GM12878 (cell line): ENCODE results near the gene HSD11B1. TPM values are rescaled to one million over a fixed set of nuclear protein-coding genes. Genes with fewer than 3 reads are reported as not detected.

Experiments used
- ATAC-seq: fragments of 200-7000 bp; cut with Tn5 transposase; 3 replicates; pipeline ENCODE4 v1.9.1; 2020; ENCODE audit warnings: mild to moderate bottlenecking, moderate library complexity
- BruUV-seq: library from RNA; stranded (reverse); fragments of 400-500 nt; replicated peaks from 2 replicates; lab custom pipeline; 2021; lab: Mats Ljungman, UMichigan
- CTCF ChIA-PET: fragments of 300-600 bp; sonication (Branson Sonifier 250); formaldehyde crosslinking; extraction: SDS; loops from one replicate; lab custom pipeline; 2021; ENCODE audit warnings: inconsistent platforms; lab: Yijun Ruan, JAX
- POLR2A ChIA-PET: fragments of 350-600 bp; formaldehyde crosslinking; extraction: SDS; loops from one replicate; lab custom pipeline; 2021; ENCODE audit warnings: inconsistent platforms; lab: Charles Lee
- RAD21 ChIA-PET: fragments of 300-600 bp; sonication (Branson Sonifier 250); formaldehyde crosslinking; loops from one replicate; lab custom pipeline; 2023; ENCODE audit warnings: antibody characterized with exemption; ENCODE audit not compliant: unreplicated experiment; lab: Charles Lee
- SMC1A ChIA-PET: fragments of 300-600 bp; sonication (Branson Sonifier 250); formaldehyde crosslinking; loops from one replicate; lab custom pipeline; 2023; ENCODE audit not compliant: unreplicated experiment, uncharacterized antibody; lab: Charles Lee
- DNase-seq: peaks from one replicate; pipeline ENCODE4 v3.0.0-alpha.2; 2011; ENCODE audit warnings: low read depth, low spot score
- FAIRE-seq: peaks from 3 replicates; lab custom pipeline; 2011; peaks lifted over from hg19 to GRCh38; lab: Jason Lieb, UNC
- H2AFZ ChIP-seq: 2 replicates; pipeline ENCODE4 v1.6.0; 2011; ENCODE audit warnings: low read depth, low read length, control low read depth; ENCODE audit not compliant: control insufficient read depth
- H3K27ac ChIP-seq: 2 replicates; pipeline ENCODE4 v1.5.1; 2011; ENCODE audit warnings: control low read depth; ENCODE audit not compliant: control insufficient read depth, insufficient read depth
- H3K27me3 ChIP-seq, 2 experiments: replicated peaks in 1 of 2; 2 replicates each; pipeline versions ENCODE4 v1.6.0 to v1.6.1; 2011; ENCODE audit warnings: low read length in 1 of 2; ENCODE audit not compliant: control insufficient read depth in 2 of 2, insufficient read depth in 2 of 2
- H3K36me3 ChIP-seq, 2 experiments: 2 replicates each; pipeline ENCODE4 v1.5.1; 2011; ENCODE audit warnings: low read length in 1 of 2; ENCODE audit not compliant: control insufficient read depth in 2 of 2, insufficient read depth in 2 of 2
- H3K4me1 ChIP-seq: 2 replicates; pipeline ENCODE4 v1.6.1; 2011; ENCODE audit warnings: mild to moderate bottlenecking, low read length, moderate library complexity, mixed read lengths; ENCODE audit not compliant: control insufficient read depth, insufficient read depth
- H3K4me2 ChIP-seq: 2 replicates; pipeline ENCODE4 v1.6.0; 2011; ENCODE audit warnings: control low read depth; ENCODE audit not compliant: control insufficient read depth, insufficient read depth
- H3K4me3 ChIP-seq: fragments of 200-600 bp; sonication (generic); 2 replicates; pipeline ENCODE4 v1.5.1; 2016
- H3K79me2 ChIP-seq: 2 replicates; pipeline ENCODE4 v1.6.0; 2011; ENCODE audit warnings: low read length; ENCODE audit not compliant: control insufficient read depth, insufficient read depth
- H3K9ac ChIP-seq: 2 replicates; pipeline ENCODE4 v1.8.0; 2011; ENCODE audit warnings: low read length, control low read depth, mixed read lengths; ENCODE audit not compliant: control insufficient read depth, insufficient read depth
- H3K9me3 ChIP-seq: replicated peaks from 3 replicates; pipeline ENCODE4 v1.5.1; 2011; ENCODE audit warnings: mild to moderate bottlenecking, low read length; ENCODE audit not compliant: control insufficient read depth, insufficient read depth
- H4K20me1 ChIP-seq: 2 replicates; pipeline ENCODE4 v1.6.0; 2011; ENCODE audit not compliant: control insufficient read depth, insufficient read depth
- PAX5 ChIP-seq: IDR thresholded peaks from 2 replicates; pipeline ENCODE4 v1.6.1; 2011; ENCODE audit warnings: low read depth, low read length, borderline replicate concordance
- POU2F2 ChIP-seq: IDR thresholded peaks from 3 replicates; pipeline ENCODE4 v1.6.1; 2011; ENCODE audit warnings: low read depth, mild to moderate bottlenecking, low read length, borderline replicate concordance
- SIX5 ChIP-seq: IDR thresholded peaks from 2 replicates; pipeline ENCODE4 v1.6.1; 2011; ENCODE audit warnings: mild to moderate bottlenecking, low read depth, low read length, moderate library complexity; ENCODE audit not compliant: severe bottlenecking
- WGBS: methylation state at CpG from one replicate; pipeline ENCODE4 v1.1.6; 2016; ENCODE audit warnings: low lambda C conversion rate; ENCODE audit not compliant: insufficient replicate concordance, insufficient coverage; ENCODE audit errors: missing lambda C conversion rate; 5-methylcytosine and 5-hydroxymethylcytosine counted together
- in situ Hi-C: fragments of 300-500 bp; cut with MboI; formaldehyde crosslinking; loops from 9 replicates; pipeline ENCODE4 v1.14.3; 2018; ENCODE audit warnings: mixed read lengths
- intact Hi-C: fragments of 100-400 bp; cut with micrococcal nuclease; formaldehyde crosslinking; loops from one replicate; pipeline ENCODE4 v1.14.2; 2022; ENCODE audit not compliant: unreplicated experiment
- polyA plus RNA-seq, 11 experiments: library from polyadenylated mRNA; depleted of rRNA in 4 of 11; unstranded in 6 of 11; stranded (reverse) in 5 of 11; fragments of >200 nt; fragmentation: Nextera tagmentation in 4 of 11; fragmentation: Illumina TruSeq in 1 of 11; extraction: Ambion mirVana in 4 of 11; extraction: Trizol in 1 of 11; gene quantifications; 1 replicate in 1 of 11; 2 replicates in 10 of 11; pipeline versions ENCODE4 v1.2.1 to v1.2.3, GENCODE V29; 2011 to 2016; ENCODE audit warnings: inconsistent platforms in 2 of 11, missing spikeins in 2 of 11, low read depth in 1 of 11
- total RNA-seq, 4 experiments: library from RNA; depleted of rRNA in 3 of 4; stranded (reverse); fragments of >200 nt in 3 of 4; fragmentation: Illumina TruSeq in 1 of 4; extraction: Trizol in 1 of 4; gene quantifications; 2 replicates each; pipeline versions ENCODE4 v1.2.1 to v1.2.3, GENCODE V29; 2013 to 2021

Gene HSD11B1
- total and polyA plus RNA-seq, 10 of the 15 experiments (the other 5 are each of a cell fraction or from before 2014, with no cell fraction given), result 0.04 to 0.27 (median 0.15) TPM; not detected in 7

GRCh38 chr1:209746451-209747165 lies 42.0 kb downstream of the HSD11B1 start:
- Histone ChIP-seq H3K27me3 (no peaks in the 10 kb centered on the region), H3K4me3 (no peak overlapping the region), H3K9me3 (no peaks in the 10 kb centered on the region), H3K36me3 (no peaks in the 10 kb centered on the region), H4K20me1 (no peaks in the 10 kb centered on the region), H3K27ac (no peak overlapping the region), H3K4me1 (peaks cover 24% of the 10 kb centered on the region), H3K79me2 (no peaks in the 10 kb centered on the region), H2AFZ (no peak overlapping the region), H3K4me2 (no peak overlapping the region), H3K9ac (no peak overlapping the region)
- intact Hi-C loops, result loop anchor here (1.0 to 10.0 kb wide), 6 partner anchors 53 to 177 kb away; partner anchors contain the start of gene LAMB3
- 80% methylated on average over 4 of the region's 4 CpGs for WGBS
- ATAC-seq, result no peak
- no TSS peak for BruUV-seq
- ChIA-PET CTCF (interaction anchor here (0.6 to 6.6 kb wide), 15 partner anchors 10 to 181 kb away, joined by 3 to 86 read pairs (median 4); no protein-coding TSS in a partner anchor), RAD21 (interaction anchor here (1.6 to 2.7 kb wide), 3 partner anchors 92 to 177 kb away, joined by 4 to 7 read pairs (median 5); partner anchors contain the start of gene LAMB3), SMC1A (interaction anchor here (0.8 to 6.8 kb wide), 9 partner anchors 9 to 97 kb away, joined by 3 to 60 read pairs (median 6); partner anchors contain the start of gene LAMB3), POLR2A (no interaction called here)
- FAIRE-seq, result no peak
- no peak for TF ChIP-seq SIX5
- TF ChIP-seq PAX5, result peak; percentile 55; the same call in 1 of the 2 replicates
- TF ChIP-seq POU2F2, result no peak
- in situ Hi-C loops, result loop anchor here (5.0 kb wide), 1 partner anchor 169 kb away; no protein-coding TSS in a partner anchor
- DNase-seq, result no peak
